Upper lobe of left lung (tissue), 4 donors: ENCODE measurements around the gene SPSB1.

Experiments used
- CTCF ChIP-seq, 6 experiments: fragments of 450-650 bp in 4 of 6; fragments of 200-600 bp in 2 of 6; sonication (generic) in 2 of 6; IDR thresholded peaks; one replicate each; pipeline ENCODE4 v1.5.1; 2016 to 2019; ENCODE audit warnings: antibody characterized with exemption in 6 of 6
- EP300 ChIP-seq, 4 donors: sonication (generic); formaldehyde crosslinking; IDR thresholded peaks; one replicate each; pipeline ENCODE4 v1.5.1; 2017; ENCODE audit warnings: antibody characterized with exemption in 4 of 4, control low read depth in 2 of 4

GRCh38 chr1:9245230-9245619 lies 47.5 kb upstream of the SPSB1 start:
- TF ChIP-seq CTCF (IDR thresholded peaks at IDR 0.05) (no peak), EP300 (IDR thresholded peaks at IDR 0.05) (no peak)
